Stimulated activated CD8-positive, alpha-beta memory T cell treated with anti-CD3 and anti-CD28 coated beads, Interleukin-4, amount 100 ng/mL, for 4 hours (primary cell): ENCODE data around the gene GPATCH11.

Source experiments
- DNase-seq, 2 donors: peaks; one replicate each; pipeline ENCODE4 v3.0.0-alpha.2; 2020; ENCODE audit warnings: low read depth in 2 of 2, low spot score in 1 of 2

GPATCH11 gene

GRCh38 chr2:37105150-37105549 is 20.8 kb downstream of the GPATCH11 start:
- no peak for DNase-seq

- no peak for DNase-seq
These were observed 25.2 kb downstream of the GPATCH11 start for GRCh38 chr2:37109523-37109922.

- DNase-seq, result no peak
These were observed 26.2 kb downstream of the GPATCH11 start for GRCh38 chr2:37110306-37111212.

DNA sequence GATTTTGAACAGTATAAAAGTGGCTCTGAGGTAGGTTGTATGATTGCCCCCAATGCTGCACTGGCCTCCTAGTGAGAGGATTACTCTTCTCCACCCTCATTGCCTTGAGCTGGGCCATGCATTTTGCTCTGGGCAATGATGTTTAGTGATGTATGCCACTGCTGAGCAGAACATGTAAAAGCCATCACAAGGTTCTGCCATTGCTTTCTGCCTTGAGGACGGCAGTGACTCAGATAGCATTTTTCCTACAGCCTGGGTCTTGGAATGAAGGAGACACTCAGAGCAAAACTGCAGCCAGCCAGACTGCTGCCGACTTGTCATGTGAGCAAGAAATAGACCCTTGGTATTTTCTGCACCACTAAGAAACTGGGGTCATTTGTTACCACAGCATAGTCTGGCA is 27.6 kb downstream of the GPATCH11 start:
- DNase-seq, result no peak

- DNase-seq, result no peak
These were observed 33.2 kb downstream of the GPATCH11 start for GRCh38 chr2:37117566-37117965.

- no peak for DNase-seq
These were observed 34.8 kb downstream of the GPATCH11 start for GRCh38 chr2:37119157-37119556.

GRCh38 chr2:37125416-37125815 is 41.1 kb downstream of the GPATCH11 start:
- DNase-seq, result no peak

- DNase-seq, result no peak
These were observed 48.6 kb downstream of the GPATCH11 start for GRCh38 chr2:37132914-37133313.

- no peak for DNase-seq
These were observed 58.2 kb downstream of the GPATCH11 start for GRCh38 chr2:37142546-37142945.

DNA sequence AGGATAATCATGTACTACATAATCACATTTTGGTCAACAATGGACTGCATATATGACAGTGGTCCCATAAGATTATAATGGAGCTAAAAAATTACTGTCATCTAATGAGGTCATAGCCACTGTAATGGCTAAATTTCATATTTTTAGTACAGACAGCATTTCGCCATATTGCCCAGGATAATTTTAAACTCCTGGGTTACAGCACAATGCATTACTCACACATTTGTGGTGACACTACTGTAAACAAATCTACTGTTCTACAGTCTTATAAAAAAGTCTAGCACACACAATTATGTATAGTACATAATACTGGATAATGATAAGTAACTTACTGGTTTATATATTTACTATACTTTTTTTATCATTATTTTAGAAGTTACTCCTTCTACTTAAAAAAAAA is 59.7 kb downstream of the GPATCH11 start:
- DNase-seq, result no peak

- no peak for DNase-seq
These were observed 61.7 kb downstream of the GPATCH11 start for GRCh38 chr2:37146062-37146461.

GRCh38 chr2:37148325-37148724 is 64.0 kb downstream of the GPATCH11 start:
- DNase-seq, result no peak
